ENCODE results near the gene TIMM10.
A peak's percentile ranks its signal among the peaks of the same experiment; 100 is the strongest.

The TIMM10 gene

DNA sequence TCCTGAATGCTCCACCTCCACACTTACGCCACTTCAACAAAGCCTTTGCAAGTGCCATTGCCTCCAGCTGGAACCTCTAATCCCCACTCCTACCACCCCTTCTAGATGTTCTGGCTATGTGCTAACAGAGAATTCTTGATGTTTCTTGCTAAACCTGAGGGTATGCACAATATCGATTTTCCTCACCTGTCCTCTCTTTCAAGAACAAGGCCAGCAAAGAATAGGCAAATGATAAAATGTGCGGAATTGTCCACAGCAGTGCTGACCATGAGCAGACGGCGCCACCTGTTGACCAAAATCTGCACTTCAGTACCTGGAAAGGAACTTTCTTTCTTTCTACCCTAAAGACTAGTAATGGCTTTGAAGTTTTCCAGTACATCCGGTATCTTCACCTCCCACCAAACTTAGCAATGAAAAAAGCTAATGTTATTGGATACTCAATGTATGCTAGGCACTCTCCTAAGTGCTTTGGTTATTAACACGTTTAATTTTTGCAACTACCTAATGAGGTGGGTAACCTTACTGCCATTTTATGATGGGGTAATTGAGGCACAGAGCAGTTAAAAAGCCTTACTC lies 3.4 kb downstream of the TIMM10 start:
- no peak overlapping the region for H3K4me3 ChIP-seq (ENCODE audit: low read depth, low read length)
- DNase-seq (ENCODE audit: low read depth), result no peak

DNA sequence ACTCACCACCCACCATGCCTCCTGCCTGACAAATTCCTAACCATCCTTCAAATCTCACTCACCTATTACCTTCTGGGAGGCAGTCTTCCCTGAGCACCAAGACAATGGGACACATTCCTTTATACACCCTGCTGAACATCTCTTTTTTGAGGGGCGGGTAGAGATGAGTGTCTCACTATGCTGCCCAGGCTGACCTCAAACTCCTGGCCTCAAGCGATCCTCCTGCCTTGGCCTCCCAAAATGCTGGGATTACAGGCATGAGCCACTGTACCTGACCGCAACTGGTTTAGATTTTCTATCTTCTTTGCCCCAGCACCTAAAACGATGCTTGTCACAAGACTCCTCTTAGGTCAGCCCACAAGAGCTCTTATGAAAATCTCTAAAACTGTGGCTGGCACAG lies 7.1 kb downstream of the TIMM10 start:
- no peak for DNase-seq (ENCODE audit: low read depth)
- H3K4me3 ChIP-seq (ENCODE audit: low read depth, low read length), result no peak overlapping the region
- TF ChIP-seq, protein P1, sequence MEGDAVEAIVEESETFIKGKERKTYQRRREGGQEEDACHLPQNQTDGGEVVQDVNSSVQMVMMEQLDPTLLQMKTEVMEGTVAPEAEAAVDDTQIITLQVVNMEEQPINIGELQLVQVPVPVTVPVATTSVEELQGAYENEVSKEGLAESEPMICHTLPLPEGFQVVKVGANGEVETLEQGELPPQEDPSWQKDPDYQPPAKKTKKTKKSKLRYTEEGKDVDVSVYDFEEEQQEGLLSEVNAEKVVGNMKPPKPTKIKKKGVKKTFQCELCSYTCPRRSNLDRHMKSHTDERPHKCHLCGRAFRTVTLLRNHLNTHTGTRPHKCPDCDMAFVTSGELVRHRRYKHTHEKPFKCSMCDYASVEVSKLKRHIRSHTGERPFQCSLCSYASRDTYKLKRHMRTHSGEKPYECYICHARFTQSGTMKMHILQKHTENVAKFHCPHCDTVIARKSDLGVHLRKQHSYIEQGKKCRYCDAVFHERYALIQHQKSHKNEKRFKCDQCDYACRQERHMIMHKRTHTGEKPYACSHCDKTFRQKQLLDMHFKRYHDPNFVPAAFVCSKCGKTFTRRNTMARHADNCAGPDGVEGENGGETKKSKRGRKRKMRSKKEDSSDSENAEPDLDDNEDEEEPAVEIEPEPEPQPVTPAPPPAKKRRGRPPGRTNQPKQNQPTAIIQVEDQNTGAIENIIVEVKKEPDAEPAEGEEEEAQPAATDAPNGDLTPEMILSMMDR (IDR thresholded peaks at IDR 0.05; ENCODE audit: low read depth, low read length, missing control alignments), result no peak

More for the DNA sequence above, 3.4 kb downstream of the TIMM10 start:
- TF ChIP-seq, protein P1 (IDR thresholded peaks at IDR 0.05; ENCODE audit: low read depth, low read length, missing control alignments), result peak; percentile 88

DNA sequence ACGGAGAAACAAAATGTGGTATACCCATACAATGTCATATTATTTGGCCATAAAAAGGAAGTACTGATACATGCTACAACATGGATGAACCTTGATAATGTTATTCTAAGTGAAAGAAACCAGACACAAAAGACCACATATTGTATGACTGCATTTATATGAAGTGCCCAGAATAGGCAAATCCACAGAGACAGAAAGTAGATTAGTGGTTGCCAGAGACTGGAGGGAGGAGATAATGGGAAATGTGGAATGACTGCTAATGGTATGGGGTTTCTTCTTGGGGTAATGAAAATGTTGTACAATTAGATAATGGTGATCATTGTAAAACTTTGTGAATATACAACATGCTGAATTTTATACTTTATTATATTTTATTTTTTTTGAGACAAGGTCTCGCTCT lies 9.4 kb downstream of the TIMM10 start:
- no peak overlapping the region for H3K4me3 ChIP-seq (ENCODE audit: low read depth, low read length)
- TF ChIP-seq, protein P1 (IDR thresholded peaks at IDR 0.05; ENCODE audit: low read depth, low read length, missing control alignments), result no peak
- no peak for DNase-seq (ENCODE audit: low read depth)

DNA sequence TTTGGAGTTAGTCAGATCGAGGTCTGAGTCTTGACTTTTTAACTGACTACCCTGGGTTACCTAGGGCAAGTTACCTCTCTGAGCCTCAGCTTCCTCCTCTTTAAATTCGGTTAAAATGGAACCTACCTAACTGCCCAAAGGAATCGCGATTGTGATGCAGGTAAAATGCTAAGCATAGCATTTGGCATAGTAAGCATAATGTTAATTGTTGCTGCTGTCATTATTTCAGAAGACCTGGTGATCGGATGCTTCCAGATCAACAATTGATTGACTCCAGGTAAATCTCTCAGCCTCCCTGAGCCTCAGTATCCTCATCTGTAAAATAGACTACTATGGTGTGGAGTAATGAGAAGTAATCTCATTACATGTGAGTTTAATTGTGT lies 14.5 kb downstream of the TIMM10 start:
- DNase-seq (ENCODE audit: low read depth), result no peak
- H3K4me3 ChIP-seq (ENCODE audit: low read depth, low read length), result peak overlapping the region; percentile 89
- TF ChIP-seq, protein P1 (IDR thresholded peaks at IDR 0.05; ENCODE audit: low read depth, low read length, missing control alignments), result no peak

DNA sequence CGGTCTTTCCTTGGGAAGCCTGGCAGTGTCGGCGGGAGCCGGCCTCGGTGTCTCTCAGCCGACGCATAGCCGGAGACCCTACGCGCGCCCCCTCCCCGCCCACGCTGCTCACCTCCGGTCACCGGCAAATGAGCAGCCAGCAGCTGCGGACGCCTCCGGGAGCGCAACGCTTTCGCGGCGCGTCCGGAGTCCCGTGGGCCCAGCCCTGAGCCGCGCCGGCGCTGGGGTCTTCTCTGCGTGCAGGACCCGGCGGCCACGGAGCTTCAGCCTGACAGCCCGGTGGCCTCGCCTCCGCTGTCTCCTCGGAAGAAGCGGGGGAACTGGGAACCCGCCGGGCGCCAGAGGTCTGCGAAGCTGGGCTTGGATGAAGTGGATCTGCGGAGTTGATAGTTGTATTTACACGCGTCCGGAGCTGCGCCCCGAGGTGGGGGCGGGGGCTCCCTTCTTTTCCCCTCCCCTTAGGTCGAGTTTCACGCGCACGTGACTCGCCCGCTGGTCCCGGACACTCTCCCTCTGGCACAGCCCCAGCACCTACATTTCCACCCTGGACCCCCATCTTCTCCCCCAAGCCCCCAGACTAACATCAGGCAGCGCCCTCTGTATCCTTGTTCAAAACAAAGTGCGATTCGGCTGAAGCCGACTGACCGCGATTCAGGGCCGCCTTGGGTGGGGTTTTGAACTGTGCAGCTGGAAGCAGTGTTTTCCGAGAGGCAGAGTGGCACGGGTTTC lies 15.1 kb downstream of the TIMM10 start, which contains the start of gene SLC43A1:
Gene SLC43A1, minus strand, starts transcription at position 371 of the 729 bp plus-strand sequence. CDS start 1,591 bp downstream, outside the sequence.
- TF ChIP-seq, protein P1 (IDR thresholded peaks at IDR 0.05; ENCODE audit: low read depth, low read length, missing control alignments), result no peak
- peak within 1 kb of the TSS; percentile 89 for H3K4me3 ChIP-seq (ENCODE audit: low read depth, low read length)
- no peak for DNase-seq (ENCODE audit: low read depth)

DNA sequence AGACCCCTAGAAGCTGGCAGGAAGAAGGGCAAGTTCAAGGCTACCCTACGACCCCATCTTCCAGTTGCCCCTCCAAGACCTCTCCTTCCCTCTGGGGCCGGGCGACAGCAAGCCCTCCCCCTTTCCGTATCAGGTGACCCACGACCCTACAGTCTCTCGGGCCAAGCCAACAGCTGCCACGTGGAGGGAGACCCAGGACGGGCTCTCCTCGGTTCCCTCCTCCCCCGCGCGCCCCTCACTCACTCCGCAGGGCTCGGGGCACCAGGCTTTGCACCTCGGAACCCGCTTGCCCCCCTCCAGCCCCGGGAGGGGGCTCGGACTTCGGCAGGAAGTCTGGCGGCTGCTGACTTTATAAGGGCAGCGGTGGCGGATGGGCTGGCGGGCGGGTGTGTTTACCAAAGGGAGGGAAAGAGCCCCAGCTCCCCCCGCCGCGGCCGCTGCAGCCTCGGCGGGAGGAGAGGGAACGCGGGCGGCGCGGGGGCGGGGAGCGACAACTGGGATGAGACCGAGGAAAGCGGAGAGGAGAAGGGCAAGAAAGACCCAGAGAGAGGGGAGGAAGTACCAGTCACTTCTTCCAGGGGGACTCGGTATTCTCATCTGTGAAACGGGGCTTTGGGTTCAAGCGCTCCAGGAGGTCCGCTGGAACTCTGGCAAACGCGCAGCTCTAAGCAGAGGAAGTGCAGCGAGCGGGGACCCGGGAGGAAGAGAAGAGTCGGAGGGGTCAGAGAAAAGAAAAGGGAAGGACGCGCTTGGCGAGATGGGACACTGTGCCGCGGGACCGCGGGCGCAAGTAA lies 15.8 kb downstream of the TIMM10 start:
- no peak for DNase-seq (ENCODE audit: low read depth)
- peak overlapping the region; percentile 89 for H3K4me3 ChIP-seq (ENCODE audit: low read depth, low read length)
- TF ChIP-seq, protein P1 (IDR thresholded peaks at IDR 0.05; ENCODE audit: low read depth, low read length, missing control alignments), result no peak
